Glutamatergic neuron (in vitro differentiated cells): ENCODE results near the gene NFATC2. TPM values are rescaled to one million over a fixed set of nuclear protein-coding genes. Genes with fewer than 3 reads are reported as not detected.

Source experiments
- DNase-seq: peaks from one replicate; pipeline ENCODE4 v3.0.0; 2022
- H3K27ac Mint-ChIP-seq: one replicate; pipeline ENCODE4 v1.8.0; 2020; ENCODE audit warnings: mild to moderate bottlenecking, mixed read lengths, inconsistent platforms; ENCODE audit not compliant: unreplicated experiment
- H3K27me3 Mint-ChIP-seq: one replicate; pipeline ENCODE4 v1.8.0; 2020; ENCODE audit warnings: mild to moderate bottlenecking, moderate library complexity, mixed read lengths, inconsistent platforms; ENCODE audit not compliant: unreplicated experiment
- H3K36me3 Mint-ChIP-seq: one replicate; pipeline ENCODE4 v1.8.0; 2020; ENCODE audit warnings: mild to moderate bottlenecking, mixed read lengths, inconsistent platforms; ENCODE audit not compliant: unreplicated experiment
- H3K4me1 Mint-ChIP-seq: one replicate; pipeline ENCODE4 v1.8.0; 2020; ENCODE audit warnings: mild to moderate bottlenecking, low read depth, mixed read lengths, inconsistent platforms; ENCODE audit not compliant: unreplicated experiment
- H3K4me3 Mint-ChIP-seq: one replicate; pipeline ENCODE4 v1.8.0; 2020; ENCODE audit warnings: mild to moderate bottlenecking, mixed read lengths, inconsistent platforms; ENCODE audit not compliant: unreplicated experiment
- H3K9me3 Mint-ChIP-seq: one replicate; pipeline ENCODE4 v1.8.0; 2020; ENCODE audit warnings: mild to moderate bottlenecking, moderate library complexity, mixed read lengths, inconsistent platforms; ENCODE audit not compliant: unreplicated experiment
- total RNA-seq: library from RNA; stranded (reverse); fragmentation: NEBNext Ultra II Directional; extraction: Animal tissue kit (Norgen Biotek cat#: 25700); gene quantifications from one replicate; pipeline ENCODE4 v1.2.1, GENCODE V29; 2021; ENCODE audit not compliant: unreplicated experiment
- TF ChIP-seq, protein P1 (sequence below): fragments of 200-600 bp; sonication (generic); IDR thresholded peaks from one replicate; pipeline ENCODE4 v1.5.0; 2021; ENCODE audit not compliant: partially characterized antibody, unreplicated experiment

NFATC2 gene
- total RNA-seq, 1 donor from 2014 or later: not detected

DNA sequence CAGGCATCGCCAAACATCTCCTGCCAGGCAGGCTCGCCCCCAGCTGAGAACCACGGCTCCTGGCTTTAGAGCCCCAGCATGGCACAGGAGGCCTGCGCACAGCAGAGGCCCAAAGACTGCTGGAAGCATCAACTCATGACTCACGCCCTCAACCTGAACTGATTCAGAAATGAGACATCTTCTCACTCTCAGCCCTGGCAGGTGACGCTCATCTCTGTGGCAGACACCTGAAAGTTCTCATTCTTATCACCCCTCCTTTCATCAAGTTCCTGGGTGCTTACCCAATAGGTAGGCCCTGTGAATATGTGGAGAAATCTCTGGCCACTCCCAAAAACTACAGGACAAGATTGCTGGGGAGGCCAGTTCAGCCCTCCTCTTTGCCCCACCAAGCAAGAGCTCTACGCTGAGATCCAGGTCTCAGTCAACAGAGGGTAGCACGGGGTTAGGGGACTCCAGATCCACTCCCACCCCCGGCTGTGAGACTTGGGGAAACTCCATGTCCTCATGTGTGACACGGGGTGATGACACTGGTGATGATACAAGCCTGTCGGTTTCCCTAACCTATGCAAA is 11.3 kb downstream of the NFATC2 start:
- Mint-ChIP-seq H3K9me3 (peaks cover 2% of the 10 kb centered on the region), H3K4me1 (peaks cover 7% of the 10 kb centered on the region), H3K27me3 (no peaks in the 10 kb centered on the region), H3K4me3 (no peak overlapping the region), H3K36me3 (no peaks in the 10 kb centered on the region), H3K27ac (no peak overlapping the region)
- TF ChIP-seq, protein P1, sequence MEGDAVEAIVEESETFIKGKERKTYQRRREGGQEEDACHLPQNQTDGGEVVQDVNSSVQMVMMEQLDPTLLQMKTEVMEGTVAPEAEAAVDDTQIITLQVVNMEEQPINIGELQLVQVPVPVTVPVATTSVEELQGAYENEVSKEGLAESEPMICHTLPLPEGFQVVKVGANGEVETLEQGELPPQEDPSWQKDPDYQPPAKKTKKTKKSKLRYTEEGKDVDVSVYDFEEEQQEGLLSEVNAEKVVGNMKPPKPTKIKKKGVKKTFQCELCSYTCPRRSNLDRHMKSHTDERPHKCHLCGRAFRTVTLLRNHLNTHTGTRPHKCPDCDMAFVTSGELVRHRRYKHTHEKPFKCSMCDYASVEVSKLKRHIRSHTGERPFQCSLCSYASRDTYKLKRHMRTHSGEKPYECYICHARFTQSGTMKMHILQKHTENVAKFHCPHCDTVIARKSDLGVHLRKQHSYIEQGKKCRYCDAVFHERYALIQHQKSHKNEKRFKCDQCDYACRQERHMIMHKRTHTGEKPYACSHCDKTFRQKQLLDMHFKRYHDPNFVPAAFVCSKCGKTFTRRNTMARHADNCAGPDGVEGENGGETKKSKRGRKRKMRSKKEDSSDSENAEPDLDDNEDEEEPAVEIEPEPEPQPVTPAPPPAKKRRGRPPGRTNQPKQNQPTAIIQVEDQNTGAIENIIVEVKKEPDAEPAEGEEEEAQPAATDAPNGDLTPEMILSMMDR: no peak
- no peak for DNase-seq

DNA sequence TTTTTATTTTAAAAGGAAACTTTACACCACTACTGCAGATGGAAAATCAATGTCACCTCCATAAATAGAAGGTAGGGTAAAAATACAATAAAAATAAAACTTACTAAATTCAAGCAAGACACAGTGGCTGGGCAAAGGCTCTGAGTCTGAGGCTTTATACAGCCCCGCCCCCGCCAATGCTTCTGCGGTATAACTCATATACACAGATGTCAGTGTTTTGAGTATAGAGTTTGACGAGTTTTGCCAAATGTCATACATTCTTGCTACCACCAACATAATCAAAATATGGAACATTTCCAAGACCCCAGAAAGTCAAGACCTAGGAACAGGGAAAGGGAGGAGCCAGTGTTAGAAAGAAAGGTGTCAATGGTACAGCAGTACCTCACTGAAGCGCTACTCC is 12.8 kb downstream of the NFATC2 start:
- H3K27me3 Mint-ChIP-seq: peaks cover 2% of the 10 kb centered on the region
- DNase-seq: no peak
- H3K36me3 Mint-ChIP-seq: no peaks in the 10 kb centered on the region
- no peak overlapping the region for H3K27ac Mint-ChIP-seq
- H3K9me3 Mint-ChIP-seq: peaks cover 2% of the 10 kb centered on the region
- peaks cover 7% of the 10 kb centered on the region for H3K4me1 Mint-ChIP-seq
- no peak overlapping the region for H3K4me3 Mint-ChIP-seq
- TF ChIP-seq, protein P1: no peak

DNA sequence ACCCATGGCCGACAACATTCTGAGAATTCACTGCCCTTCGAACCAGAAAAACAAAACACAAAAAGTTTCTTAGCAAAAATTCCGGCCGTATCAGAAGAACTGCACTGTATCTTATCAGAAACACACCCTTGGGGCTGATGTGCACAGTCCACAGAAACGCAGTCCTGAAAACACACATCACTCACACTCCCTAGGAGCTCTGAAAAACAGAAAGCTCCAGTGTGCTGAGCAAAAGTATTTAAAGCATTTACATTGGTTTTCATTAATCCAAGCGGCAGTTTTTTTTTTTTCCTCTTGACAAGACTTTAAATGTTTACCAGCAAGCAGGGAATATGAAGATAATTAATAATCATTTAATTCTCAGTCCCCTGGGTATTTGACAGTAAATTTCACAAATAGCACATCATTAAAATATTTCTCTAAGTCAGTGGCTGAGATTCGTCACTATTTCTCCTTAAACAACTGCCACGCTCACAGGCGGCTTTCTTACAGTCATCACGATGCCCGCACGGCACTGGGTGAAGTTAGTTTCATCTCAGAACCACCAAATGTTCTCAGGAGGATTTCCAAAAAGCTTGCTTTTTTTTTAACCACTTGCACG is 13.3 kb downstream of the NFATC2 start:
- Mint-ChIP-seq H3K4me1 (peaks cover 7% of the 10 kb centered on the region), H3K36me3 (no peaks in the 10 kb centered on the region), H3K4me3 (no peak overlapping the region), H3K27ac (no peak overlapping the region), H3K9me3 (peaks cover 2% of the 10 kb centered on the region), H3K27me3 (peaks cover 2% of the 10 kb centered on the region)
- TF ChIP-seq, protein P1: no peak
- DNase-seq: no peak

DNA sequence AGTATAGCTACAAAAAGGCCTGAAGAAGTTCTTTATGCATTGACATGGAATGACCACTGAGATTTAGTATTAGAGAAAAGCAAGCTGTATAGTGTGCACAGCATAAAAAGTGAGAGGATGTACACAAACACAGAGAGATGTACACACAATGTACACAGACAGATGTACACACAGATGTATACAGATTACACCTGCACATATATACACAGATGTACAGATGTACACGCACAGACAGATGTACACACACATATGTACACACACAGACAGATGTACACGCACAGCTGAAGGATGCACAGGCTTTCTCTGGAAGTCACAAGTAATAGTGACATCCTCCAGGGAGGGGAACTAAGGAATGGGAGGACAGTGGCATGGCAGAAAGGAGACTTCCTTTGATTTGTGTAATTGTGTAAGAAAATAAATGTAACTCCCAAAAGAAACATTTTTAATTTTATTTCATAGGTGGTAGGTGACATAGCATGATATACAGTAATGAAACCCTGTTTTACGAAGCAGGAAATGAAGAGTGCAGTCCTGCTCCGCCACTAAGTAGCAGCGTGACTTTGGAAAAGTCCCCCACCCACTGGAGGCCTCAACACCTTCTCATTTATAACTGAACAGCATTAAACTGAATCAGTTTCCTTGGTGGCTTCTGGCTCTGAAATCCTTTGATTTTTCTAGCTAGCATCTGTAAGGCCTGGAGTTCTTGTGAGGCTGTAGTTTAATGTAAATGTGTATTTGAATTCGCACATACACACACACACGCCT is 14.1 kb downstream of the NFATC2 start:
- no peaks in the 10 kb centered on the region for H3K36me3 Mint-ChIP-seq
- H3K4me3 Mint-ChIP-seq: no peak overlapping the region

More for the DNA sequence above, 14.1 kb downstream of the NFATC2 start:
- TF ChIP-seq, protein P1: no peak
- Mint-ChIP-seq H3K9me3 (peaks cover 2% of the 10 kb centered on the region), H3K27me3 (peaks cover 2% of the 10 kb centered on the region), H3K4me1 (peaks cover 7% of the 10 kb centered on the region), H3K27ac (no peak overlapping the region)
- DNase-seq: no peak
